CD4-positive, alpha-beta T cell treated with Interferon alpha-2 for 1 hour (primary cell): ENCODE data around the gene CCND1.
"Not testable (repeated sequence)": the region's sequence is repeated elsewhere in the genome, so short reads cannot be mapped to it uniquely, and the experiment has no call there.

Experiments
- DNase-seq, 2 donors: peaks; one replicate each; pipeline ENCODE4 v3.0.0-alpha.2; 2020 to 2022

CCND1 gene

DNA sequence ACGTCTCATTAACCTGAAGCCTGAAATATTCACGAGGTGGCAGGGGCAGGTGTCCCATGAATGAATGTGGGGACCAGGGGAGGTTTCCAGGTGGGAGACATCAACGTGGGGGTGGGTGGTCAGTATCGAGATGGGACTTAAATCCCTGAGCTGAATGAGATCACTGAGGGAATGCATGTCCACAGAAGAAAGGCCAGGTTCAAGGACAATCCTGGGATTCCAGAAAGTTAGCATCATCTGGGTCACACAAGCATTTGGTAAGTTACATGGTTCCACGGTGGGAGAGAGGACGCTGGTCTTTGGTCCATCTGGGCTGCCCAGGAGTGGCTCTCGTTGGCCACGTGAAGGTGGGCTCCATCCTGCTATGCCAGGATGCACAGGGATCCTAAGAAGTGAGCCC, 22.7 kb upstream of the CCND1 start:
- no peak for DNase-seq

DNA sequence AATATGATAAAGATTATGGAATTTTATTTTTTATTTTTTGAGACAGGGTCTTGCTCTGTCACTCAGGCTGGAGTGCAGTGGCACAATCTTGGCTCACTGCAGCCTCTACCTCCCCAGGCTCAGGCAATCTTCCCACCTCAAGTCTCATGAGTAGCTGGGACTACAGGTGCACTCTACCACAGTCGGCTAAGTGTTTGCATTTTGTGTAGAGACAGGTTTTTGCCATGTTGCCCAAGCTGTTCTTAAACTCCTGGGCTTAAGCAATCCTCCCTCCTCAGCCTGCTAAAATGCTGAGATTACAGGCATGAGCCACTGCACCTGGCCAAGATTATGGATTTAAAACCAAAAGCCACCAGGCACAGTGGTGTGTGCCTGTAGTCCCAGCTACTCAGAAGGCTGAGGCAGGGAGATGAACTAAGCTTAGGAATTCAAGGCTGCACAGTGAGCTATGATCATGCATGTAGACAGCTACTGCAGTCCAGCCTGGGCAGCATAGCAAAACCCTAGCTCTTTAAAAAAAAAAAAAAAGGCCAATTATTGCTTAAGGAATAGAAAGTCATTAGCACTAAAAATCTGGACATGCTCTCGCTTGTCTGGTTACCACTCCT, 20.2 kb upstream of the CCND1 start:
- no peak for DNase-seq

DNA sequence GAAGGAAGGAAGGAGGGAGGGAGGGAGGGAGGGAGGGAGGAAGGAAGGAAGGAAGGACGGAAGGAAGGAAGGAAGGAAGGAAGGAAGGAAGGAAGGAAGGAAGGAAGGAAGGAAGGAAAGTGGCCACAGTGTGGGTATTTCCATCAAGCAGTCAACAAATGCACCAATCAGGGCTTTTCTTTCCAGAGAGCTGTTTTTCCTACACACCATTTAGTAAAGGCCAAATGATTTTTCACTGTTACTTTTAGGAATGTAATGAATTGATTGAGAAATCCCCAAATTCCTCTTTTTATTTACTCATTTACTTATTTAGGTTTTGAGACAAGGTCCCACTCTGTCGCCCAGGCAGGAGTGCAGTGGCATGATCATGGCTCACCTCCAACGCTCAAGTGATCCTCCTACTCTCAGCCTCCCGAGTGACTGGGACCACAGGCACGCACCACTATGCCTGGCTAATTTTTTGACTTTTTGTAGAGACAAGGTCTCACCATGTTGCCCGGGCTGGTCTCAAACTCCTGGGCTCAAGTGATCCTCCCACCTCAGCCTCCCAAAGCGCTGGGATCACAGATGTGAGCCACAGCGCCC, 18.8 kb upstream of the CCND1 start:
- not testable (repeated sequence) for DNase-seq

DNA sequence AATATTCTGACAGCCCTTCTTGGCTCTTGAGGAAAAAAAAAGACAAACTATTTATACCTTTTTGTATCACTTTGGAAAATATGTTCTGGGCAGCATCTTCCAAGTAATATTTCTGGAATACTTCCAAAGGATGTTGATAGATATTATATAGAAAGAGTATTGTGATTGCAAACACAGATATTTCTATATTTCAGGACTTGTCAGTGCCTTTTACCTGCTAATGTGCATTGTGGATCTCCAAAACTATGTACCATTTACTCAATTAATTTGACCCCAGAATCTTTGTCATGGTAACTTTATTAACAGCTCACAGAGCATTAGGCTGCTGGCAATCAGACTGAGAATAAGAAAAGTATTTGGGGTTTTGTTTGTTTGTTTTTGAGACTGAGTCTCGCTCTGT, 16.7 kb upstream of the CCND1 start:
- DNase-seq = no peak

DNA sequence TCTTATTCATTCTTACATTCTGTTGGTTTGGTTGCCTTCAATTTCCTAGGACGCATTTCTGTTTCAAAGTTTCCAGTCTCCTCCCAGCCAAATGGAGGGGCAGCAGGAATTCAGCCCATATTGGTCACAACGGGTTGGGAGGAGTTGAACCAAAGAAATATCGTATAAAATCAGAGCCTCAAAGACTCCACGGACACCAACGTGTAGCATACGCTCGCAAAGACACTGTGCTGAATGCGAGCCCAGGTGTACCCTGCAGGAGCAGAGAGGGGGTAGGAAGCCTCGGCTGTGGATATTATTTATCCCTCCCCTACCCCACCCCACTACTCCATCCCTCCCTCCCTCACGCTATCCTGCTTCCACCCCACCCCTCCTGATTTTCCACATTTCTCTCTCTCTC, 15.5 kb upstream of the CCND1 start:
- no peak for DNase-seq

DNA sequence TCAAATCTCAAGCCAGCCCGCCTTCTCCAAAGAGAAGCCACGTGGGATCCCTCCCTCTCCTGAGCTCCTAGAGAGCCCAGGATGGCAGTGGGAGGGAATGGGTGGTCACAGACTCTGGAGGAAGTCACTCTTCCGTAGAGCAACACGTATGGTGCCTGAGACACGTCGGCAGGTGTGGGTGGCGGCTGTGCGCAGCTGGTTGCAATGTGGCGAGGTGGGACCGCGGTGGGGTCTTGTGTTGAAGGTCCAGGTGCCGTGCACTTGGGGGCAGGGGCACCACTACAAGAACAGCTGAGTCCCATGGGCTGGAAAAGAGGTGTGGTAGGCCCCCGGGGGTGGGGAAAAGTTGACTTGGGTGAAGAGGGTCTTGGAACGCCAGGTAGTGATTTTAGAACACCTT, 13.4 kb upstream of the CCND1 start:
- DNase-seq = no peak

DNA sequence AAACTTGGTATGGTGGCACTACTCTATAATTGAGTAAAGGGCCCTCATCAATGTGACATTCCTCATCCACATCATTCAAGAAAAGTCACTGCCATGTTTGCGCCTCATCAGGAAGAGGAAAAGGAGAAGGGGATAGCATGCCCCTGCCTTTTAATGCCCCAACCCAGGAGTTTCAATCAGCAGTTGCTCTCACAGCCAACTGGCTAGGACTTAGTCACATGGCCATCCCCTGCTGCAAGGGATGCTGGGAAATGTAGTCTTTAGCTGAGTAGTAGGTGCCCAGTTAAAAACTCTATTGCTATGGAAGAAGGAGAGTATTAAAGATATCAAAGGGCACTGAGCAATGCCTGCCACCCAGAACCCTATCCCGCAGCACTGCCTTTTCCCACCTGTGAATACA, 10.9 kb upstream of the CCND1 start:
- no peak for DNase-seq

DNA sequence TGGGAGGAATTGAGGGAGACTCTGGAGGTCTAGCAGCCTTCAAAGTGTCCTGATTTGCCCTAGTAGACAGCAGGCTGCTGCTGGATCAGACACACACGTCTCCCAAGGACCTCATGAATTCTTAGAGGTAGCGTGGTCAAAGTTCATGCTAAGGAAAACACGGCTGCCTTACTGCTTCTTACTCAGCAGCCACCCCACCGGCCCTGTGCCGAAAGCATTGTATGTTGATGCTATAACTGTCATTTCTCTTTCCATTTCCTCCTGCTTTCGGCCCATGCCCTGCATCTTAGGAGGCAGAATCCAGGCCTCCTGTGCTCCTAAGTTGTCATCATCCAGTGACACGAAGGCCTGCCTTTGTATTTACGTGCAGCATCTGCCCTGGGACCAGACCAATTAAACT, 10.5 kb upstream of the CCND1 start:
- DNase-seq = no peak

DNA sequence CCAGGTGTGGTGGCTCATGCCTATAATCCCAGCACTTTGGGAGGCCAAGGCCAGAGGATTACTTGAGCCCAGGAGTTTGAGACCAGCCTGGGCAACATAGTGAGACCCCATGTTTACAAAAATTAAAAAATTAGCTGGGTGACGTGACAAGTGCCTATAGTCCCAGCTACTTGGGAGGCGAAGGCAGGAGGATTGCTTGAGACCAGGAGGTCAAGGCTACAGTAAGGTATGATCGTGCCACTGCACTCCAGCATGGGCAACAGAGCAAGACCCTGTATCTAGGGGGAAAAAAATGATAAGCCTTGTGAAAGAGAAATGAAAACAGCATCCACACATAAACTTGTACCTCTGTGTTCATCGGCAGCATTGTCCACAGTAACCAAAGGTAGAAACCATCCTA, 8.1 kb upstream of the CCND1 start:
- DNase-seq = no peak

DNA sequence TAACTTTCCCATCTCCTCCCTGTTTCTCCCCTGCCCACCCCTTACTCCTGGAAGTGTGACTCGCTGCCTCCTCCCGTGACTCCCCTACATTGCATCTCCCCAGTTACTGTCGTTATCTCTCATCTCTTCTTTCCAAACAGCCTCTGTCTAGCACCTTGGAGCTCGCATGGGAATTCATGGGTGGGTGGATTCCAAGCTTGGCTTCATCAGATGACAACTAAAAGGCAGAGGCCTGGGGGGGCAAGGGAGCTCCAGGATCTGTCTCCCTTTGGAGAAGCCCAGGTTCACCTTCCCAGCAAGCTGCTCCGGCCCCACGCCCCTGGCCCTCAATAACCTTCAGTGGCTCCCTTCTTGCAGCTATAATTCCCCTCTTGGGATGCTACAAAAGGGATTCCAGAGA, 6.9 kb upstream of the CCND1 start:
- no peak for DNase-seq

DNA sequence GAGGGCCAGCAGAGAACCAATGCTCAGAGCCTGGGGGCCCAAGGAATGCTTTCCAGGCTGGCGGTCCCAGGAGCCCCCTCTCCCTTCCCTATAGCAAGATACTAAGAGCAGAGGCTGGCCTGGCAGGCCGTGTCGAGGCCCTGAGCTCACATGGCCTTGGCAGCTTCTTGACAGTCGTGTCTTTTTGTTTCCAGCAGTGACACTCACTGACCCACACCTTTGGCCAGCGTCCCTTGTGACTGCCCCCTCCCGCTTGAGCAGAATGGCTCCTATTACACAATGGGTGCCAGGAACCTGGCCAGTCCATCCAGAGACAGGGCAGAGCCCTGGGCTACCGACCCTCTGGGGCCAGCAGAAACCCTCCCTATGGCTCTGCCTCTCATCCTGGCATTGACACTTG, 6.4 kb upstream of the CCND1 start:
- DNase-seq = no peak

DNA sequence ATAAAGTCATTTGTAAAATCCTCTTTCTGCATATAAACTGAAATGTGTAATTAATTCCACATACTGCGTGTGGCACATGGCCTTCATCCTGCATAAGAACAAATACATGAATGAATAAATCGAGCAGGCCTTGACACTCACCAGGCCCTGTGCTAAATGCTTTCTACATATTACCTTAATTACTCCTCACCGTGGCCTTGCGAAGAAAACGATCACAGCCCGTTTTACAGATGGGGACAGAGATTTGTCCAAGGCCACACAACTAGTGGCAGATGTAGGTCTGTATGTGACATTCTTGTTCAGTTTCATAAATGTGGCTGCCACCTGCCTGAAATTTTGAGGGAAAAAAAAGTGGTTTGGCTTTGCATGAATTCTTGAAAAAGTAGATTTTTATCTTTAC, 5.8 kb upstream of the CCND1 start:
- no peak for DNase-seq

DNA sequence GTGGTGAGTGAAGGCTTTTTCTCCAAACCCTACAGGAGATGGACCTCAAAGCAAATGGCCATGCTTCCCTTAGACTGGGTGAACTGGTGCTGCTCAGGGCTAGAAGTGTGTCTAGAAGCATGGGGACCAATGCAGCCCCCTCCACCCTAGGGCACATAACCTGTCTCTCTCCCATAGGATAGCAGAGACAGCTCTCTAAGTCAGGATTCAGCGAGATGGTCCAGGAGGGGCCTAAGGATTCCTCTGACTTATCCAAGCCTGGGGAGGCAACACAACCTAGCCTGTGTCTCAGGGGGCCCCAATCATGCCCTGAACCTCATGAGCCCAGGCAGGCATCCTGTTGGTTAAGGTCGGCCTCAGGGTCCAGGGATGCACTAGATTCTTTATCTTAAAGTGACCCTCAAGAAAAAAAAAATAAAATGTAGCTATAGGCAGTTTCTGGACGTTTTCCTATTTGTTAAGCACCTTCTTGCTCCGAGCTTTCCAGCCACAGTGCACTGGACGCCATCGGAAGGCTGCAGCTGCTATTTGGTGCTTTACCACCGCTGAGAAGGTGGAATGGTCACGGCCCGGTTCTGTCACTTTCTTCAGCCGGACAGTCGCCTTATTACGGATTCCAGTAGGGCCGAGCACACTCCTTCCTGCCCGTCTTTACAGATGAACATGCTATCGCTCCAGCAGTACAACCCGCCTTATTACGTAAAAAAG, 5.0 kb upstream of the CCND1 start:
- DNase-seq = no peak

DNA sequence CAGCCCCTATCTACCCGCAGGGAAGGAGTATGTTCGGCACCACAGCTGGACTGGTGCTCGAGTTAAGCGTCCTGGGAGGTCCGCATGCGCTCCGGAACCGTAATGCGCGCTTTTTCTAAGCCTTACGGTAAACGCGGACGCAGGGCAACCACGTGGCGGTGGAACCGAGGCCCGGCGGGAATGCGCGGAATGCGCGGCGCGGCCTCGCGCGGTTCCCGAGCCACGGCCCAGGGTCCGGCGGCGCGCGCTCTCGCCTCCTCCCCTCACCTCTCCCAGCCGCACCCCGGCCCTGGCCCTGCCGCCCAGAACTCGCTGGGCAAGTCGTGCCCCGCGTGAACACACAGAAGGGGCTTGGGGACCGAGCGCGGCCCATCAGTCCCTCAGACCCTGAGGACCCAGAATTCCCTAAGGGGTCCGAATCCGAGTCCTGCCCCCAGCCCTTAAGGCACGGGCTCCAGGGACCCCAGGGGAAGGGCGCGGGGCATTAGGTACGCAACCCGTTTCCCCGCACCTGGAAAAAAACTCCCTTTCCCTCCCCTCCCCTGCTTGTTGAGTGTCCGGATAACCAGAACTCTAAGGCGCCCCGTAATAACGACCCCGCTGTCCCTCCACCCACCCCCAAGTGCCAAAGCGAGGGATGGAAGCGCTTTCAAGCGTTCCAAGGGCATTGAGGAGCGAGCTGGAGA, 4.3 kb upstream of the CCND1 start:
- DNase-seq = no peak

DNA sequence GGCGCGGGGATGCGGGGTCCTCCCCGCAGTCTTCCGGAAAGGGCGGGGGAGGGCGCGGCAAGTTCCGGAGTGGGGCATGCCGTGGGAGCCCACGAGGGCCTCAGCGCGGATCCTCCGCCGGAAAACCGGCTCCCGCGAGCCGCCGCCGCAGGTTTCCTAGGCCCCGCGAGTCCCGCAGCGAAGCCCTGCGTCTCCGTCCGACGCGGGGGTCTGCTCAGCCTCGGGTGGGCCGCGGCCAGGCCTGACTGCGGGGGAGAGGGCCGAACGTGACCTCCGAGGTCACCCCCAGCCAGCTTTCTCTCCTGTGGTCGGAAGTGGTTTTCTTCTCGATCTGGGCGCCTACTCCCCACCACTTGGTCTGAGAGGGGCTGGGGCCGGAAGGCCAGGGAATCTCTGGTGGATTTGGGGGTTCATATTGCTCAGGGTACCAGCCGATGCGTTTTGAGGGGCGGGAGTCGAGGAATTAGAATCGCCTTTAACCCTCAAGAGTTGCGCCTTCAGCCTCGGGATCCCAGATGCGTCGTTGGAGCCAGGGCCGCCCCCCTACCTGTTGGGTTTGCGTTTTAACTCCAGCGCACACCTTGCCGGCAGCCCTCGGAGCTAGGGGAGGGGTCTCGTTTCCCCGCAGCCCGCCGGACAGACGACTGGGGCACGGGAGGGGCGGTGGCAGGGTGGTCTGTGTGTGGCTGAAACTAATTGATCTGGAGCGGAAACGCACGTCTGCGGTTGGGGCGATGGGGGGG, 3.6 kb upstream of the CCND1 start:
- no peak for DNase-seq

DNA sequence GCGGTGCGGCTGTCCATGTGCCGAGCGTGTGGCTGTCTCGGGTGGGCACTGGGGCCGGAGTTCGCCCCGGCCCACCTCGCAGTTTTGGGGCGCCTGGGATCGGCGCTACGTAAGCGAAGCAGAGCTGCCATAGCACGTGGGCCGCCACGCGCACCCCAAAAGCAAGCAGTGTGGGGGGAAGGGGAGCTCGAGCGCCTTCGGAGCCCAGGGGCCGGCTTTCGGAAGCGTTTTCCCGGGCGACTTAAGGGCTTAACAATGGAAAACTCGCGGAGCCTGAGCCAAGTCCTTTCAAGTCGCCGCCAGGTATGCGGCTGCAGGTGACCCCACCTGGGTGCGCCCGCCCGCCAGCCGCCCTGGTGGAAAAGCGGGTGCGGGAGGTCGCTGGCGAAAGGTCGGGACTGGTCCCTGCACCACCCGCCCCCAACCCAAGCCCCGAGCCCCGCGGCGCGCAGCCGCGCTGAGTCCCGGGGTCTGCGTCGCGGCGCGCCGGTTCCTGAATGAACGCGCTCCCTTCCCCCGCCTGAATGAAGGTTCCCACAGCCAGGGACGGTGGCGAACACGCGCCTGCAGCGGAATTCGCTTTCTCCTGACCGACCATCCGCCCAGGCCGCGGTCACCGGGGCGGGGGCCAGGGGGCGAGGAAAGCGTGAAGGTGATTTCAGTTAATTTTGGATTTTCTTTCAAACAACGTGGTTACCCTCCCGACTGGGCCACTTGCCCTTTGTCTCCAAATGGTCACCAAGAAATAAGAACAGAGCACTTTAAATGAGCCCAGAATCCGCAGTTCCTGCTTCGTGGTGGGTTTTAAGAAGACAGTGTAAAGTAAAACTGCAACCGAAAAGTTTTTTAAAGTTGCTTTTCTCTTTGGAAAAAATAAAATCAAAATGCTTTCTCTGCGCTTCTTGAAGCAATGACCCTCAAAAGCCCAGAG, 2.8 kb upstream of the CCND1 start:
- no peak for DNase-seq

DNA sequence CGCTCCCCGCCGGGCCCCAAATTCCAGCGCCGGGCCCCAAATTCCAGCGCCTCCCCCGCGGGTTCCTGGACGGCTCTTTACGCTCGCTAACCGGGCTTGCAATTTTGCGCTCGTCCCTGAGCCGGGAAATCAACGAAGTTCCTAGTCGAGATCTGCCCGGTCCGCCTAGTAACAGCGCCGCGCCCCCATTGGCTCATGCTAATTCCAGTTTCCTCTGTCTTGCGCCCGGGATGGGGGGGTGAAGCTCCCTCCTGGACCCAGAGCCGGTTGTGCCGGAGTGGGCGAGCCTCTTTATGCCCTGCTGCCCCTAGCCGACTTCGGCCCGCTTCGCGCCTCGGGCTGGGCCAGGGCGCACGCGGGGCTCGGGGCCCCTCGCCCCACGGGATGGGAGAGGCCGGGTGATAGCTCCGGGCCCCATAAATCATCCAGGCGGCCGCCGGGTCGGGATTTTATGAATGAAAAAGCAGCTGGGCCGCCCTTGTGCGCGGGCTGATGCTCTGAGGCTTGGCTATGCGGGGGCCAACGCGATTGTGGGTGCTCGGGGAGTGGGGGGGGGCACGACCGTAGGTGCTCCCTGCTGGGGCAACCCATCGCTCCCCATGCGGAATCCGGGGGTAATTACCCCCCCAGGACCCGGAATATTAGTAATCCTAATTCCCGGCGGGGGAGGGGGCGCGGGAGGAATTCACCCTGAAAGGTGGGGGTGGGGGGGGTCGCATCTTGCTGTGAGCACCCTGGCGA, 1.8 kb upstream of the CCND1 start:
- peak in 1 of 2 donors; percentile 24 for DNase-seq

DNA sequence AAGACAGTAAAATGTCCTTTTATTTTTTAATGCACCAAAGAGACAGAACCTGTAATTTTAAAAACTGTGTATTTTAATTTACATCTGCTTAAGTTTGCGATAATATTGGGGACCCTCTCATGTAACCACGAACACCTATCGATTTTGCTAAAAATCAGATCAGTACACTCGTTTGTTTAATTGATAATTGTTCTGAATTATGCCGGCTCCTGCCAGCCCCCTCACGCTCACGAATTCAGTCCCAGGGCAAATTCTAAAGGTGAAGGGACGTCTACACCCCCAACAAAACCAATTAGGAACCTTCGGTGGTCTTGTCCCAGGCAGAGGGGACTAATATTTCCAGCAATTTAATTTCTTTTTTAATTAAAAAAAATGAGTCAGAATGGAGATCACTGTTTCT, 1.1 kb upstream of the CCND1 start:
- no peak for DNase-seq

DNA sequence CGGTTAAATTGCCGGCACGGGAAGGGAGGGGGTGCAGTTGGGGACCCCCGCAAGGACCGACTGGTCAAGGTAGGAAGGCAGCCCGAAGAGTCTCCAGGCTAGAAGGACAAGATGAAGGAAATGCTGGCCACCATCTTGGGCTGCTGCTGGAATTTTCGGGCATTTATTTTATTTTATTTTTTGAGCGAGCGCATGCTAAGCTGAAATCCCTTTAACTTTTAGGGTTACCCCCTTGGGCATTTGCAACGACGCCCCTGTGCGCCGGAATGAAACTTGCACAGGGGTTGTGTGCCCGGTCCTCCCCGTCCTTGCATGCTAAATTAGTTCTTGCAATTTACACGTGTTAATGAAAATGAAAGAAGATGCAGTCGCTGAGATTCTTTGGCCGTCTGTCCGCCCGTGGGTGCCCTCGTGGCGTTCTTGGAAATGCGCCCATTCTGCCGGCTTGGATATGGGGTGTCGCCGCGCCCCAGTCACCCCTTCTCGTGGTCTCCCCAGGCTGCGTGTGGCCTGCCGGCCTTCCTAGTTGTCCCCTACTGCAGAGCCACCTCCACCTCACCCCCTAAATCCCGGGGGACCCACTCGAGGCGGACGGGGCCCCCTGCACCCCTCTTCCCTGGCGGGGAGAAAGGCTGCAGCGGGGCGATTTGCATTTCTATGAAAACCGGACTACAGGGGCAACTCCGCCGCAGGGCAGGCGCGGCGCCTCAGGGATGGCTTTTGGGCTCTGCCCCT, 529 bp upstream of the CCND1 start:
- no peak for DNase-seq

DNA sequence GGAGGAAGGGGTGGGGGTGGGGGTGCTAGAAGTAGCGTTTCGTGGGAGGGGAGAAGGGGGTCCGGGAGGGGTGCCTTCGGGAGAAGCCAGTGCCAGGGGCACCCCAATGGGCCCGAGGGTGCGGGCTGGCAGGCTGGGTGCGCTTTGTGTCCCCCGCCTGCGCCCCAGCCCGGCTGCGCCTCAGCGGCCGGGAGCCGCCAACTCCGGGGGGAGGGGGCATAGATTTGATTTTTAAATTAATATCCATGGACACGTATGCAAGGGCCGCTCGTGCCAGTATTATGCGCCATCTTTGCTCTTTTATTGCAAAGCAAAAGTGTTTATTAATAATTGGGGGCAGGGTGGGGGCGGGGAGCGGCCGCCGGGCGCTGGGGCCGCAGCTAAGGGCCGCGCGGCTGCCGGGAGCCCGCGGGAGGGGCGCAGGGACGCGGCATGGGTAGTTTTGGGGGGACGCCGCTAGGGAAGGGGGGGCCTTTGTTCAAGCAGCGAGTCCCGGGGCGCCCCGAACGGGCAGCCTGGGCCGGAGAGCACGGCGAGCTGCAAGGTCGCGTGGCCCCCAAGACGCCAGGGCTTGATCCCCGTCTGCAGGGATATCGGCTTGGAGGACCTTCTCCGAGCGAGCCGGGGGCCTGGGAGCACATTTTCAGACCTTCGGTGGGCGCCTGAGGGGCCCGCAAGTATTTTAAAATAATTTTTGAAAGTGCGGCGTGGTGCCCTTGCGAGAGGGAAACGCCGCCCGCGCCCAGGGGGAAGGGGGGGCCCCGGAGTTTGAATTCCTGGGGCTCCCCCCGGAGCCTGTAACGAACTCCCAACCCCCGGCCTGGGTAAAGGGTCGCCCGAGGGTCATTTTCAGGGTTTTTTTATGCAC, 959 bp downstream of the CCND1 start:
- no peak for DNase-seq
